Brain microvascular endothelial cell (primary cell): ENCODE data around the gene QSOX2.

Experiments used
- DNase-seq: peaks from one replicate; pipeline ENCODE4 v3.0.0-alpha.2; 2020
- H3K27ac ChIP-seq: fragments of 250-450 bp; sonication (Bioruptor Pico); 2 replicates; pipeline ENCODE4 v1.5.1; 2020; ENCODE audit warnings: mild to moderate bottlenecking, moderate library complexity
- H3K27me3 ChIP-seq: fragments of 250-450 bp; sonication (Bioruptor Pico); replicated peaks from 2 replicates; pipeline ENCODE4 v1.5.1; 2020; ENCODE audit warnings: mild to moderate bottlenecking
- H3K36me3 ChIP-seq: fragments of 250-450 bp; sonication (Bioruptor Pico); replicated peaks from 2 replicates; pipeline ENCODE4 v1.5.1; 2020; ENCODE audit warnings: mild to moderate bottlenecking
- H3K4me3 ChIP-seq: 2 replicates; pipeline ENCODE4 v1.5.1; 2011; ENCODE audit warnings: low read depth, mild to moderate bottlenecking, control low read depth, low read length, moderate library complexity
- CTCF ChIP-seq: IDR thresholded peaks from 2 replicates; pipeline ENCODE4 v1.5.1; 2011; ENCODE audit warnings: low read depth, mild to moderate bottlenecking, moderate library complexity, low read length, control low read depth, inconsistent platforms; ENCODE audit errors: missing control alignments
- in situ Hi-C: cut with HindIII; loops from 2 replicates; pipeline ENCODE4 v1.10.0; 2017; ENCODE audit warnings: low sequenced_read_pairs, low pct_ligation_motif_present

The QSOX2 gene

GRCh38 chr9:136201609-136202453 lies 43.8 kb downstream of the QSOX2 start:
- in situ Hi-C loops, result no loop called here
- Histone ChIP-seq H3K27ac (no peak overlapping the region), H3K36me3 (no peaks in the 10 kb centered on the region), H3K4me3 (no peak overlapping the region), H3K27me3 (peaks cover 76% of the 10 kb centered on the region)
- no peak for DNase-seq
- no peak for TF ChIP-seq CTCF

- H3K27me3 ChIP-seq, result peaks cover 83% of the 10 kb centered on the region
- in situ Hi-C loops, result no loop called here
- no peak for DNase-seq
- no peaks in the 10 kb centered on the region for H3K36me3 ChIP-seq
- TF ChIP-seq CTCF, result no peak
- no peak overlapping the region for H3K4me3 ChIP-seq
- no peak overlapping the region for H3K27ac ChIP-seq
These were observed 44.4 kb downstream of the QSOX2 start for GRCh38 chr9:136201174-136201573.

- Histone ChIP-seq H3K4me3 (no peak overlapping the region), H3K27me3 (peaks cover 88% of the 10 kb centered on the region), H3K27ac (no peak overlapping the region), H3K36me3 (no peaks in the 10 kb centered on the region)
- DNase-seq, result no peak
- TF ChIP-seq CTCF, result no peak
- in situ Hi-C loops, result no loop called here
These were observed 45.2 kb downstream of the QSOX2 start for GRCh38 chr9:136200424-136200823.

- in situ Hi-C loops, result no loop called here
- no peak for DNase-seq
- TF ChIP-seq CTCF, result no peak
- no peak overlapping the region for H3K27ac ChIP-seq
- H3K27me3 ChIP-seq, result peaks cover 93% of the 10 kb centered on the region
- H3K36me3 ChIP-seq, result no peaks in the 10 kb centered on the region
- H3K4me3 ChIP-seq, result no peak overlapping the region
These were observed 46.0 kb downstream of the QSOX2 start for GRCh38 chr9:136199391-136200288.

- no peak for TF ChIP-seq CTCF
- no peak overlapping the region for H3K27ac ChIP-seq
- H3K36me3 ChIP-seq, result no peaks in the 10 kb centered on the region
- no peak for DNase-seq
- in situ Hi-C loops, result no loop called here
- H3K4me3 ChIP-seq, result no peak overlapping the region
- H3K27me3 ChIP-seq, result peaks cover 90% of the 10 kb centered on the region
These were observed 47.0 kb downstream of the QSOX2 start for GRCh38 chr9:136198605-136199083.
